ENCODE measurements around the gene WDR55. TPM values are rescaled to one million over a fixed set of nuclear protein-coding genes. Genes with fewer than 3 reads are reported as not detected.
"Not testable (repeated sequence)": the region's sequence is repeated elsewhere in the genome, so short reads cannot be mapped to it uniquely, and the experiment has no call there.

WDR55 gene
- total RNA-seq, 1 donor from 2014 or later = 28.5 TPM

GRCh38 chr5:140664030-140664358 is 710 bp upstream of the WDR55 start:
- Mint-ChIP-seq H3K36me3 (ENCODE audit: low read depth, unreplicated experiment) (peaks cover 51% of the 10 kb centered on the region), H3K27me3 (ENCODE audit: unreplicated experiment) (peaks cover 9% of the 10 kb centered on the region)

GRCh38 chr5:140671035-140671434 is 6.3 kb downstream of the WDR55 start:
- H3K36me3 Mint-ChIP-seq (ENCODE audit: low read depth, unreplicated experiment) = peaks cover 46% of the 10 kb centered on the region

More at GRCh38 chr5:140664030-140664358, 710 bp upstream of the WDR55 start:
- Mint-ChIP-seq H3K4me3 (ENCODE audit: unreplicated experiment) (peak overlapping the region; percentile 97), H3K27ac (ENCODE audit: unreplicated experiment) (no peak overlapping the region), H3K4me1 (ENCODE audit: unreplicated experiment) (peaks cover 14% of the 10 kb centered on the region), H3K9me3 (ENCODE audit: unreplicated experiment) (no peaks in the 10 kb centered on the region)
- no peak for TF ChIP-seq CTCF (IDR thresholded peaks at IDR 0.05; ENCODE audit: unreplicated experiment)
- no peak for DNase-seq (ENCODE audit: low spot score)

DNA sequence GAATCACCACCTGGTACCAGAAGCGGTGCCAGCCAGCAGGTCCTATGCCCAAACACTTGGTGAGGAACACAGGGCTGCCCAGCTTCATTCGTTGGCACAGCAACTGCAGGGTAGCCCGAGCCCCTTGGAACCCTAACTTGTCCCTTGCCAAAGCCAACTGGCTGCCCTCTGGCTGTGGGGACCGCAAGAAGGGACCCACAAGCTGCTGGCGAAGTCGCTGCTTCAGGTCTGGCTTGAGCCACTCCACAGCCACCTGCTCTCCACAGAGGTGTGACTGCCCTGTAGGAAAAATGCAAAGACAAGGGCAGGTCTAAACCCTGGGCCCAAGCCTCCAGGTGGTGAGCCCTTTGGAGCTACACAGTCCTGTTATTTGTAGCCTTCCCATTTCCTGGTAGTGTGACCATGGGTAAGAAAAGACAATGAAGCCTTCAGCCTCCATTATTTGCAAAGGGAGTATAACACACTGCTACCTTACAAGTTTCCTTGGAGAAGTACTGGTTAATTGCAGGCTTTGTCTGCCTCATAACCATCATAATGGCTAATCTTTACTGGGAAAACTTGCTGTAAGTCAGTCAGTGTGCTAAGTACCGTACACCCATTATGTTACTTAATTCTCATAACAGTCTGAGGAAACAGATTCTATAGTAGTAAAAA is 6.9 kb downstream of the WDR55 start:
- peaks cover 48% of the 10 kb centered on the region for H3K36me3 Mint-ChIP-seq (ENCODE audit: low read depth, unreplicated experiment)
- no peak for DNase-seq (ENCODE audit: low spot score)
- H3K4me3 Mint-ChIP-seq (ENCODE audit: unreplicated experiment) = peak overlapping the region; percentile 38
- H3K27me3 Mint-ChIP-seq (ENCODE audit: unreplicated experiment) = peaks cover 18% of the 10 kb centered on the region
- H3K9me3 Mint-ChIP-seq (ENCODE audit: unreplicated experiment) = no peaks in the 10 kb centered on the region
- no peak for TF ChIP-seq CTCF (IDR thresholded peaks at IDR 0.05; ENCODE audit: unreplicated experiment)
- peaks cover 12% of the 10 kb centered on the region for H3K4me1 Mint-ChIP-seq (ENCODE audit: unreplicated experiment)
- H3K27ac Mint-ChIP-seq (ENCODE audit: unreplicated experiment) = no peak overlapping the region

More at GRCh38 chr5:140671035-140671434, 6.3 kb downstream of the WDR55 start:
- not testable (repeated sequence) for H3K4me3 Mint-ChIP-seq (ENCODE audit: unreplicated experiment); H3K9me3 Mint-ChIP-seq (ENCODE audit: unreplicated experiment); H3K27ac Mint-ChIP-seq (ENCODE audit: unreplicated experiment); DNase-seq (ENCODE audit: low spot score)
- Mint-ChIP-seq H3K27me3 (ENCODE audit: unreplicated experiment) (peaks cover 13% of the 10 kb centered on the region), H3K4me1 (ENCODE audit: unreplicated experiment) (peaks cover 16% of the 10 kb centered on the region)

GRCh38 chr5:140672455-140673186 is 7.9 kb downstream of the WDR55 start:
- peaks cover 7% of the 10 kb centered on the region for H3K4me1 Mint-ChIP-seq (ENCODE audit: unreplicated experiment)
- H3K27ac Mint-ChIP-seq (ENCODE audit: unreplicated experiment) = no peak overlapping the region
- peaks cover 47% of the 10 kb centered on the region for H3K36me3 Mint-ChIP-seq (ENCODE audit: low read depth, unreplicated experiment)
- H3K27me3 Mint-ChIP-seq (ENCODE audit: unreplicated experiment) = peaks cover 16% of the 10 kb centered on the region
- H3K4me3 Mint-ChIP-seq (ENCODE audit: unreplicated experiment) = no peak overlapping the region
- peak; percentile 40 for DNase-seq (ENCODE audit: low spot score)
- TF ChIP-seq CTCF (IDR thresholded peaks at IDR 0.05; ENCODE audit: unreplicated experiment) = no peak
- no peaks in the 10 kb centered on the region for H3K9me3 Mint-ChIP-seq (ENCODE audit: unreplicated experiment)

- Mint-ChIP-seq H3K9me3 (ENCODE audit: unreplicated experiment) (no peaks in the 10 kb centered on the region), H3K27me3 (ENCODE audit: unreplicated experiment) (peaks cover 16% of the 10 kb centered on the region), H3K4me3 (ENCODE audit: unreplicated experiment) (no peak within 1 kb of the TSS), H3K27ac (ENCODE audit: unreplicated experiment) (no peak within 1 kb of the TSS), H3K4me1 (ENCODE audit: unreplicated experiment) (peaks cover 5% of the 10 kb centered on the region), H3K36me3 (ENCODE audit: low read depth, unreplicated experiment) (peaks cover 45% of the 10 kb centered on the region)
- DNase-seq (ENCODE audit: low spot score) = no peak
- TF ChIP-seq CTCF (IDR thresholded peaks at IDR 0.05; ENCODE audit: unreplicated experiment) = no peak
These were observed 8.7 kb downstream of the WDR55 start, which contains the start of gene DND1 for GRCh38 chr5:140673187-140673976. Gene DND1 (minus strand): TSS chr5:140673576. CDS start chr5:140673542, 34 bp downstream.
